GM03348 (cell line): ENCODE measurements around the gene PRRX2.

Experiments
- DNase-seq: peaks from one replicate; pipeline ENCODE4 v3.0.0; 2012; ENCODE audit warnings: low spot score

The PRRX2 gene

GRCh38 chr9:129709438-129710168, 44.2 kb downstream of the PRRX2 start:
- no peak for DNase-seq

GRCh38 chr9:129710169-129710453, 44.7 kb downstream of the PRRX2 start:
- no peak for DNase-seq

GRCh38 chr9:129712634-129713401, 47.4 kb downstream of the PRRX2 start:
- DNase-seq: peak; percentile 86

GRCh38 chr9:129713402-129713679, 47.9 kb downstream of the PRRX2 start:
- DNase-seq: no peak

- DNase-seq: peak; percentile 68
Measured at GRCh38 chr9:129714511-129715061, 49.1 kb downstream of the PRRX2 start.

GRCh38 chr9:129716091-129716490, 50.6 kb downstream of the PRRX2 start:
- DNase-seq: peak; percentile 55

- no peak for DNase-seq
Measured at GRCh38 chr9:129717991-129718390, 52.5 kb downstream of the PRRX2 start.

- DNase-seq: no peak
Measured at GRCh38 chr9:129718647-129719046, 53.2 kb downstream of the PRRX2 start.

- DNase-seq: no peak
Measured at GRCh38 chr9:129719135-129719534, 53.7 kb downstream of the PRRX2 start.

GRCh38 chr9:129720181-129720864, 54.9 kb downstream of the PRRX2 start:
- no peak for DNase-seq

- no peak for DNase-seq
Measured at GRCh38 chr9:129720865-129721545, 55.6 kb downstream of the PRRX2 start.

GRCh38 chr9:129722913-129723312, 57.5 kb downstream of the PRRX2 start:
- no peak for DNase-seq

- DNase-seq: no peak
Measured at GRCh38 chr9:129724456-129725190, 59.2 kb downstream of the PRRX2 start.

- DNase-seq: peak; percentile 57
Measured at GRCh38 chr9:129725795-129726251, 60.4 kb downstream of the PRRX2 start.

GRCh38 chr9:129726322-129727160, 61.1 kb downstream of the PRRX2 start:
- peak; percentile 95 for DNase-seq

GRCh38 chr9:129728744-129729143, 63.3 kb downstream of the PRRX2 start:
- DNase-seq: no peak

GRCh38 chr9:129731477-129732085, 66.1 kb downstream of the PRRX2 start:
- no peak for DNase-seq

- no peak for DNase-seq
Measured at GRCh38 chr9:129732100-129732499, 66.7 kb downstream of the PRRX2 start.

- DNase-seq: no peak
Measured at GRCh38 chr9:129732946-129733631, 67.6 kb downstream of the PRRX2 start.

- no peak for DNase-seq
Measured at GRCh38 chr9:129733632-129733953, 68.1 kb downstream of the PRRX2 start.
